Activated effector memory CD4-positive, alpha-beta T cell treated with anti-CD3 and anti-CD28 coated beads, Interleukin-2, amount 50 U/mL, for 16 hours (primary cell): ENCODE results near the gene RBBP8NL.
A peak's percentile ranks its signal among the peaks of the same experiment; 100 is the strongest.

Experiments used
- DNase-seq: peaks from one replicate; pipeline ENCODE4 v3.0.0-alpha.2; 2020

RBBP8NL gene

GRCh38 chr20:62371588-62372041, 55.7 kb downstream of the RBBP8NL start:
- DNase-seq, result no peak

DNA sequence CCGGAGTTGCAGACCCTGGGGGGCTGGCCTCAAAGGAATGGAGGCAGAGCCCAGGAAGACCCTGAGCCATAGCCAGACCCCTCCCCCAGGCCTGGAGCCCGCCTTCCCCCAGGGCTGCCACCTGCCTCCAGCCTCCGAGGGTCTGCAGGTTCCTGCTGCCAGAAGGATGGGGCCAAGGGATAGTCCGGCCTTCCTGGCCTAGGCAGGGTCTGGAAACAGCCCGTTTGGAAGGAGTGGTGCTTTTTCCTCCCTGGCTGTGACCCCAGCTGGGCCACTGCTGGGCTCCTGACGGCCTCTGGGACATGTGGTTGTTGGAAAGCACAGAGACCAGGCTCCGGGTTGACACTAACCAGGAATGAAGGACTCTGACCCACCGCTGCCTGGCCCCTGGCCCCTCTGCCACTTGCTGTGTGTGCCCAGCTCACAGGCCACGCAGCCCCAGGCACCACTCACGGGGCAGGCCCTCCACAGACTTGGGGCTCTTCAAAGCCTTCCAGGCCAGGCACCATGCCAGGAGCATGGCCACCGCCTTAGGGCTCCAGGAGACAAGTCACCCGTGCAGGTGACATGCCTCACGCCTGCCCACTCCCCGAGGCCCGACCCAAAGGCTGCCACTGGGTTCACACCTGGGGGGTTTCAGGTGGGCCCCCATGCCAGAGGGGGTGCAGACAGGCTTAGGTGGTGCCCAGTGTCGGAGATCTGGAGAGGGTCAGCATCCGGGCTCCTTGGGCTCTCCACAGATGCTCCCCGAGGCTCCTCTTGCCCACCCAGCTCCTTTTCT, 56.3 kb downstream of the RBBP8NL start:
- DNase-seq, result no peak

DNA sequence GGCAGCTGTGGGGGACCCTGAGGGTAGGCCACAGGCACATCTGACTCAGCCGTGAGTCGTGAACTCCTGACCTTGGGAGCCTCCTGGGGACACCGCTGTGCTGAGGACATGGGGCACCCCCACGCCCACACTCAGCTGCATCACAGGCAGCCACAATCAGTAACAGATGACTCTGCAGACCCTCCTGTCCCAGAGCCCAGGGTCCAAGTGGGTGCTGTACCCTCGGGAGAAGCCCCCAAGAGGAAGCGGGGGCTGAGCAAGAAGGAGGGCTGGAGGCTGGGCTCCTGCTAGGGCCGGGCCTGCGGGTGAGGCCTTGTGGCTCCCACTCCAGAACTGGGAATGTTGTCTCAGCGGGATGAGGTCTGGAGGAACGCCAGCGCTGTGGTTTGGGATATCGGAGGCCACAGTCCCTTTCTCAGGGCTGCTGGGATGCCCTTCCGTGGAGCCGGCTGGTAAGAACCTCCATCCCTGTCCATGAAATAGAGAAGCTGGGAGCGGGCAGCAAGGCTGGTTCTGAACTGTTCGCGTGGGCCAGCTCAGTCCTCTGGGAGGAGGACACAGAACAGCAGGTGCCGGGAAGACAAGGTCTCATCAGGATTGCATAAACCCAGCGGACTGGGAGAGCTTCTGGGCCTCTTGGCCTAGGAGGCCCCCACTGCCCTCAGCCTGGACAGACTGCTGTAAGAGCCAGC, 57.1 kb downstream of the RBBP8NL start:
- peak; percentile 68 for DNase-seq

- DNase-seq, result no peak
Measured at GRCh38 chr20:62369815-62370114, 57.6 kb downstream of the RBBP8NL start.

- no peak for DNase-seq
Measured at GRCh38 chr20:62368976-62369814, 58.1 kb downstream of the RBBP8NL start.

GRCh38 chr20:62368392-62368975, 58.9 kb downstream of the RBBP8NL start:
- DNase-seq, result no peak

DNA sequence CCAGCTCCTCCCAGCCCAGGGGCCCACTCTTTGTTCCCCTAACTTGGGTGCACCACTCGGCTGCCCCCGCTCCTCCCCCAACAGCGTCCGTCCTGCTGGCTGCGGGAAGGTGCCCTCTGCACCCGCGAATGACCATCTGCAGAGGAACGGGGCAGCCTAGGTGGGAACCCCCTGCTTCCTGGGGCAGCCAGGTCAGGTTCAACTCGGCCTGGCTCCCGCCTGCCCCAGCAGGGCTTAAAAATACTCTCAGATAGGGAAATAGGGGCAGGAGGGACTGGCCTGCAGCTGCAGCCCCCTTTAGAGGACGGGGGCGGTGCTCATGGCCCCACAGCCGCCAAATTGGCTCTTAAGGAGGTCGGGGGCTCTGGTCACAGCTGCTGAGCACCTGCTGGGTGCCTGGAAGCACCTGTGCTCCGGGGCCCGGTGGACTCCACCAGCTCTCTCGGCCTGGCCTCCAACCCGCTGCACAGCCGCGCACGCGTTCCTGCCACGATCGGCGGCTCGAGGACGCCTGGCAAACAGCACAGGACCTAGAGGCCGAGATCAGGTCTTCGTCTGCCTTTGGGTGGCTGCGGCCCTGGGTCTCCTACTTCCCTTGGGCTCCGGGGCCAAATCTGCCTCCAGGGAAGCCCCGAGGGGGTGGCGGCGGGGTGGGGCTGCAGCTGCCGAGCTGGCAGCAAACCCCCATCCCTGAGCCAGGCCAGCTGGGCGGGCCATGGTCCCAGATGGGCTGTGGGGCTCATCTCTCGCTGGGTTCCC, 59.5 kb downstream of the RBBP8NL start:
- DNase-seq, result no peak

GRCh38 chr20:62367136-62367632, 60.2 kb downstream of the RBBP8NL start, which contains the start of gene LAMA5:
Gene LAMA5, minus strand, starts transcription at chr20:62367312. Its CDS starts 67 bp downstream, at chr20:62367245.
- no peak for DNase-seq

DNA sequence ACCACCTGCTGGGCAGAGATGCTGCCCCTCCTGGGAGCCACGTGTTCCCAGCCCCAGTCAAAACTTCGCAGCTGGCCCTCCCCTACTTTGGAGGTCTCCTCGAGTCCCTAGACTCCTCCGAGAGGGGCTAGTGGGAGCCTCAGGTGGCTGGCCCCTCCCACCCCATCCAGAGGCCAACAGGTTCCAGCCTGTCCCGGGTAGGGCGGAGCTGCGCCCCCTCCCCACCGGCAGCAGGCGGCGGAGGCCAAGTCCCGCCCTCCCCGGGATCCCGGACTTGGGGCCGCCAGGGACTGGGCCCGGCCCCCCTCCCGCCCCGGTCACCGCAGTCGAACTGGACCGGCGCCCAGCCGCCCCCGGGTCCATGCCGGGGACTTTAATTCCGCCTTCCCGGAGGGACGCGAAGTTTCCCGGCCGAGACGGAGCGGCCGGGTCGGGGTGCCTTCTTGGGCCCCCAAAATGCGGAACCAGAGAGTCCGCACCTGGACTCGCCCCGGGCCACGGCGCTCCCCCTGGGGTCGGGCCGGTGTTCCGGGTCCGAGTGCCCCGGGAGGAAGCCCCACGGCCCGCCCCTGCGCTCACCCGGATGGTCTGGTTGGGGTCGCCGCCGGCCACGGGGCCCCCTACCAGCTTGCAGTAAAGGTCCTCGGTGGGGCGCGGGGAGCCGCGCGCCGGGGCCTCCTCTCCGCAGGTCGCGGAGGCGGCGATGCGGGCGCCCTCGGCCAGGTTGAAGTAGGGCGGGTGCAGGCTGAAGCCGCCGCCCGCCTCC, 60.8 kb downstream of the RBBP8NL start:
- DNase-seq, result no peak

DNA sequence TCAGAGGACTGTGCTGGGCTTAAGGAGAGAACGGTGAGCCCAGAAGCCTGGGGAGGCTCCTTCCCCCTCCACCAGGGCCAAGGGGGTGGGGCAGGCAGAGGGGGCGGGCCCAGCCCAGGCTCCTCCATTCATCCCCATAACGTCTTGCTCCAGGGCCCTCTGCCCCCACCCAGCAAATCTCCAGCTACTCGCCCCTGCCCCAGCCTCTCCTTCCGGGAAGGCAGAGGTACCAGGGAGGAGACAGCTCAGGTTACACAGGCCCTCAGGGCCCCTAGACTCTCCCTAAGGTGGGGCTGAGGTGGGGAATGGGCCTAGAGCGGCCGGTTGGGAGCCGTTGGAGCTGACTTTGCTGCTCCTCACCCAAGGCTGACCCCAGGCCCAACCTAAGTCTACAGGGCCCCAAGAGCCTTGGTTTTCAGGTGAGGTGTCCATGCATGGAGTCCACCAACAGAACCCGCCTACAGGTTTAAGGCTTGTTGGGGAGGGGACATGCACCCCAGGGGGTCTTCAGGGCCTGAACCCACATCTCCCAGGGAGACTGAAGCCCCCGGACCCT, 61.4 kb downstream of the RBBP8NL start:
- no peak for DNase-seq

GRCh38 chr20:62364911-62365736, 62.2 kb downstream of the RBBP8NL start:
- DNase-seq, result no peak

- DNase-seq, result no peak
Measured at GRCh38 chr20:62363920-62364851, 63.2 kb downstream of the RBBP8NL start.

DNA sequence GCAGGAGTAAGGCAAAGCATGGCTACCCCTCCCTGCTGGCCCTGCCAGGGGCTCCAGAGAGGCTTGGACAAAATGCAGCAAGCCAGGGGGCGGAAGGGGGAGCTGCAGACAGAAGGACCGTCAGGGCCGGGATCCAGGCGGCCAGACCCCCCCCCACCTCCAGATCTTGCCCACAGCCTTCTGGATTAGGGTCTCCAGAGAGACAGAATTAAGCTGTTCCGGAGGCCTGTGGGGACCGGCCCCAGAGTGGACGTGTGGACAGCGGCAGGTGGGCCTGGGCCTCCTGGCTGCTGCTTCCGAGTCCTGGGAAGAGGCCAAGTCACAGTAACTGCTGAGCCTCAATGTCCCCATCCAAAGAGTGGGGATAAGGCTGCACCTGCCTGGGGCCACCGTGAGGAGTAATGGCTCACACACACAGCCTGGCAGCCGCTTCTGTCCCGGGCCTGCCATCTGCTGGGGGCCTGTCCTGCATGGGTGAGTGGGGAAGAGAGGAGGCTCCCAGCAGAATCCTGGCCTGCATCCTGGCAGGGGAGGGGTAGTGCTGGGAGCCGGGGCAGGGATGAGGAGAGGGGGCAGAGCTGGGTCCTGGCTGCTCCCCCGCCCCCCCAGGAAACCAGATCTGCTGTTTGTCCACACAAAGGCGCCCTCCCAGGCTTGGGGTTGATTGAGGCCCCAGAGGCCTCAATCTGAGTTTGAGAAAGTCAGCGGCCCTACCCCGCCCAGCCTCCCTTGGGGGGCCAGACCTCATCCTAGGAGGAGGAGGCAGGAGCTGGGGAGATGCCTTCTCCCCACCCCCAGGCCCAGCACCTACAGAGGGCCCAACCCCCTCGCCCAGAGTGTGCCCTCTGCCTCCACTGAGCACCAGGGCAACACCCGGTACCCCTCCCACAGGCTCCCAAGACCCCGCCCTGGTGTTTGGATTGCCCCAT, 64.1 kb downstream of the RBBP8NL start:
- DNase-seq, result no peak

DNA sequence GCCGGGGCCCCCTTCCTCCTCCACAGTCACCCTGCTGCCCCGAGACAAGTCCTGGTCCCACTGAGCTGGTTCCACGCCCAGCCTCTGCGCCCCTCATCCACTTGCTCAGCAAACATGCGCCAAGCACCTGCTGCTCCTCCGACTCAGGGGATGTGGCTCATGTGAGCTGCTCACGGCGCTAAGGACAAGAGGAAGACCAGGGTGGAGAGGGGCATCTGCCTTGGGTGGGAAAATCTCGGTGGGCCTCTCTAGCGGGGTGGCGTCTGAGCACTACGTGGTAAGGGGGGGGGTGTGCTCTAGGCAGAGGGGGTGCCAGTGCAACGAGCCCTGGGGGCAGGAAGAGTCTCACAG, 64.8 kb downstream of the RBBP8NL start:
- DNase-seq, result no peak

- DNase-seq, result no peak
Measured at GRCh38 chr20:62361799-62362589, 65.3 kb downstream of the RBBP8NL start.

DNA sequence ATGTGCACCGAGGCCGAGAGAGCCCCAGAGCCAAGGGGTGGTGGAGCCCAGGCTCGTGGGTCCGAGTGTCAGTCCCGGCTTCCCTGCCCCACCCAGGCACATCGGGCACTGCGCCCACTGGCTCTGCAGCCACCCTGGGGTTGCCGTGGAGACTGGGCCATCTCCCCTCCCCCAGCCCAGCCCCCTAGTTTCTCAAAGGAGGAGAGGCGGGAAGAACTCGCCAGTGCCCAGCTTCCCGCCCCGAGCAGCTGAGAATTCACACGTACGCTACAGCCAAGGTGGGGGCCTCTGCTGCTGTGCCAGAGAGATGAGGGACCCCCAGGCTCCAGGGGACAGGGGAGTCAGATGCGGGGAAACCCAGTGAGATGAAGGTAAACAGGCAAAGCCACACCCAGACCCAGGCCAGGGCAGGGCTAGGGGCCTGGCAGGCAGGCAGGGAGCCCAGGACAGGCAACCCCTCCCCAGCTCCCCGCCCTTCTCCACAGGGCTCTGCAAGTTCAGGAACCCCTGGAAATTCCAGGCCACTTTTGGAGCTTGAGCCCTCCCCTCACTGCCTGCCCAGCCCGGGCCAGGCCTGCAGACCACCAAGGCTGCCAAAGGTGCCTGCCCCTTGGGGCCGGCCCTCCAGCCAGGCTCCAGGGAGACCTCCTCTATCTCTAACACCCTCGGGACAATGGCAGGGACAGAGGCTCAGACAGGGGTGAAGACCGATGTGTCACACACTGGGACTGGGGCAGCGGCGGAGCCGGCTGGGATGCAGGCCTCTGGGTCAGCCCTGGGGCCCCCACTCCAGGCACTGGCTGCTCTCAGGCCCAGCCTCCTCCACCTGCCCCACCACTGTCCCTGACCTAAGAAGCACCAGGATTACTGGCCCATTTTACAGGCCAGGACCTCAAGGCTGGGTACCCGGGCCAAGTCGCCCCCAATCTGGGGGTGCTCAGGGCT, 66.2 kb downstream of the RBBP8NL start:
- DNase-seq, result no peak
